Breast epithelium (tissue), 3 donors: ENCODE data around the gene OSBPL3.

Source experiments
- CTCF ChIP-seq, 3 donors: fragments of 450-650 bp; IDR thresholded peaks; one replicate each; pipeline ENCODE4 v1.5.1; 2016 to 2017; ENCODE audit warnings: antibody characterized with exemption in 3 of 3, mild to moderate bottlenecking in 3 of 3, moderate library complexity in 3 of 3
- POLR2A ChIP-seq: fragments of 450-650 bp; IDR thresholded peaks from one replicate; pipeline ENCODE4 v1.6.1; 2016; ENCODE audit warnings: antibody characterized with exemption, mild to moderate bottlenecking, moderate library complexity

DNA sequence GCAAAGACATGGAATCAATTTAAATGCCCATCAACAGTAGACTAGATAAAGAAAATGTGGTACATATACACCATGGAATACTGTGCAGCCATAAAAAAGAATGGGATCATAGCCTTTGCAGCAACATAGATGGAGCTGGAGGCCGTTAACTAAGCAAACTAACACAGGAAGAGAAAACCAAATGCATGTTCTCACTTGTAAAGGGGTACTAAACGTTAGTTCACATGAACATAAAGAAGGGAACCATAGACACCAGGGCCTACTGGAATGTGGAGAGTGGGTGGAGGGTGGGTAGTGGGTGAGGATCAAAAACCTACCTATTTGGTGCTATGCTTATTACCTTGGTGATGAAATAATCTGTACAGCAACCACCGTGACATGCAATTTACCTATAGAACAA, 144.3 kb downstream of the OSBPL3 start:
- TF ChIP-seq CTCF (IDR thresholded peaks at IDR 0.05) (no peak), POLR2A (no peak)
